Parathyroid adenoma (tissue), 2 donors: ENCODE results near the gene PCNT.

ENCODE experiments used
- H2AFZ ChIP-seq: fragments of 300-600 bp; sonication (generic); one replicate; pipeline ENCODE4 v1.7.0; 2017; ENCODE audit warnings: antibody characterized with exemption, mild to moderate bottlenecking
- H3K27ac ChIP-seq: fragments of 300-600 bp; sonication (generic); one replicate; pipeline ENCODE4 v1.7.0; 2017
- H3K27me3 ChIP-seq: fragments of 300-600 bp; sonication (generic); one replicate; pipeline ENCODE4 v1.7.0; 2017; ENCODE audit warnings: low read length; ENCODE audit not compliant: control insufficient read depth, insufficient read depth
- H3K36me3 ChIP-seq: fragments of 300-600 bp; sonication (generic); one replicate; pipeline ENCODE4 v1.7.0; 2017; ENCODE audit warnings: low read length; ENCODE audit not compliant: control insufficient read depth, insufficient read depth
- H3K4me1 ChIP-seq: fragments of 300-600 bp; sonication (generic); one replicate; pipeline ENCODE4 v1.7.0; 2017; ENCODE audit warnings: control low read depth
- H3K4me2 ChIP-seq: fragments of 300-600 bp; sonication (generic); one replicate; pipeline ENCODE4 v1.7.0; 2017; ENCODE audit warnings: low read length
- H3K4me3 ChIP-seq: fragments of 300-600 bp; sonication (generic); one replicate; pipeline ENCODE4 v1.7.0; 2017; ENCODE audit warnings: low read depth, low read length
- H3K79me2 ChIP-seq: fragments of 300-600 bp; sonication (generic); one replicate; pipeline ENCODE4 v1.7.0; 2017; ENCODE audit warnings: control low read depth
- H3K9ac ChIP-seq: fragments of 300-600 bp; sonication (generic); one replicate; pipeline ENCODE4 v1.7.0; 2017; ENCODE audit warnings: mild to moderate bottlenecking
- H3K9me3 ChIP-seq: fragments of 300-600 bp; sonication (generic); one replicate; pipeline ENCODE4 v1.7.0; 2017; ENCODE audit warnings: low read length; ENCODE audit not compliant: control insufficient read depth
- CTCF ChIP-seq: fragments of 300-600 bp; sonication (generic); IDR thresholded peaks from one replicate; pipeline ENCODE4 v1.7.0; 2017; ENCODE audit warnings: antibody characterized with exemption, mild to moderate bottlenecking
- donor health status: primary hyperparathyroidism.

The PCNT gene

GRCh38 chr21:46295996-46296752, 27.8 kb upstream of the PCNT start:
- Histone ChIP-seq H3K9me3 (no peaks in the 10 kb centered on the region), H3K4me3 (no peak overlapping the region), H3K27ac (no peak overlapping the region), H2AFZ (no peak overlapping the region), H3K9ac (no peak overlapping the region), H3K4me2 (no peak overlapping the region), H3K79me2 (no peaks in the 10 kb centered on the region), H3K4me1 (no peaks in the 10 kb centered on the region), H3K36me3 (no peaks in the 10 kb centered on the region), H3K27me3 (no peaks in the 10 kb centered on the region)
- no peak for TF ChIP-seq CTCF

- no peak overlapping the region for H3K4me3 ChIP-seq
- H3K9me3 ChIP-seq = no peaks in the 10 kb centered on the region
- no peaks in the 10 kb centered on the region for H3K36me3 ChIP-seq
- H3K4me1 ChIP-seq = no peaks in the 10 kb centered on the region
- no peak overlapping the region for H3K9ac ChIP-seq
- H3K79me2 ChIP-seq = no peaks in the 10 kb centered on the region
- H3K27ac ChIP-seq = peak overlapping the region; percentile 4
- no peak for TF ChIP-seq CTCF
- H3K4me2 ChIP-seq = peak overlapping the region; percentile 42
- no peaks in the 10 kb centered on the region for H3K27me3 ChIP-seq
- H2AFZ ChIP-seq = peak overlapping the region; percentile 42
Observed at GRCh38 chr21:46297338-46298271, 26.4 kb upstream of the PCNT start.

GRCh38 chr21:46299167-46299566, 24.8 kb upstream of the PCNT start:
- Histone ChIP-seq H3K4me3 (no peak overlapping the region), H2AFZ (no peak overlapping the region), H3K27me3 (no peaks in the 10 kb centered on the region), H3K27ac (no peak overlapping the region), H3K4me1 (no peaks in the 10 kb centered on the region), H3K4me2 (no peak overlapping the region), H3K79me2 (no peaks in the 10 kb centered on the region), H3K9ac (no peak overlapping the region), H3K9me3 (no peaks in the 10 kb centered on the region), H3K36me3 (no peaks in the 10 kb centered on the region)
- TF ChIP-seq CTCF = no peak

DNA sequence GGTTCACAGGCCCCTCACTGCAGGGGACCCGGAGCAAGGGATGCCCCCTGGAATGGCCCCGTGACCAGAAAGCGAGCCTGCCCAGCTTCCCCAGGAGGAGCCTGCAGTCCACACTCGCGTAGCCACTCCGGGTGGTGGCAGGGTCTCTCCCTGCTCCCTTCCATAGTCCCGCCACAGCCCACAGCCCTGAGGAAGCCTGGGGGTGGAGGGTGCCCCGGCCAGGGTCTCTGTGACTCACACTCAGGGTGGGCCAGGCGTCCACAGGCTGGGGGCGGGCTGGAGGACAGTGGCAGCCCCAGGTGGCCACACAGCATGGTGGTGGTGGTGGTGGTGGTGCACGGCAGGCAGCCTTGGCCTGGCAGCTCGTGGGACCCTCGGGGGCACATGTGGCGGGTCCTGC, 22.2 kb upstream of the PCNT start:
- H2AFZ ChIP-seq = no peak overlapping the region
- H3K27me3 ChIP-seq = no peaks in the 10 kb centered on the region
- H3K9ac ChIP-seq = no peak overlapping the region
- H3K4me2 ChIP-seq = no peak overlapping the region
- H3K79me2 ChIP-seq = no peaks in the 10 kb centered on the region
- H3K9me3 ChIP-seq = no peaks in the 10 kb centered on the region
- H3K4me1 ChIP-seq = no peaks in the 10 kb centered on the region
- H3K4me3 ChIP-seq = no peak overlapping the region
- no peak overlapping the region for H3K27ac ChIP-seq
- H3K36me3 ChIP-seq = no peaks in the 10 kb centered on the region
- no peak for TF ChIP-seq CTCF
